Measurements from ENCODE around the gene MLX. TPM values are rescaled to one million over a fixed set of nuclear protein-coding genes. Genes with fewer than 3 reads are reported as not detected.

MLX gene
- total RNA-seq, 1 experiment from 2014 or later: 45.3 TPM

- Histone ChIP-seq H3K4me2 (ENCODE audit: insufficient read depth, insufficient read length, low read length) (no peak overlapping the region), H3K23me2 (ENCODE audit: insufficient read length, low read depth, low read length, poor library complexity, severe bottlenecking) (peaks cover 3% of the 10 kb centered on the region), H4K5ac (ENCODE audit: insufficient read length, low read depth, low read length) (no peak overlapping the region), H3K9ac (ENCODE audit: extremely low read depth, insufficient read length, low read length) (no peak overlapping the region), H3K4me1 (ENCODE audit: insufficient read depth, low read length) (no peaks in the 10 kb centered on the region), H3K56ac (ENCODE audit: insufficient read length, low read depth, low read length) (no peak overlapping the region), H3K9me3 (ENCODE audit: control insufficient read depth, low read depth, low read length) (no peaks in the 10 kb centered on the region), H2BK20ac (ENCODE audit: low read depth, low read length, poor library complexity, severe bottlenecking) (no peak overlapping the region), H3K79me2 (ENCODE audit: insufficient read depth, low read length) (no peaks in the 10 kb centered on the region), H3K23ac (ENCODE audit: insufficient read length, low read depth, low read length) (no peak overlapping the region), H4K91ac (ENCODE audit: insufficient read length, low read depth, low read length) (no peak overlapping the region), H2BK5ac (ENCODE audit: insufficient read length, low read length) (no peak overlapping the region), H2AK5ac (ENCODE audit: insufficient read length, low read length) (no peak overlapping the region), H4K20me1 (ENCODE audit: control insufficient read depth, insufficient read depth, insufficient read length) (no peaks in the 10 kb centered on the region), H3T11ph (ENCODE audit: low read length) (no peak overlapping the region), H3K4ac (ENCODE audit: low read depth, low read length) (no peak overlapping the region), H3K27ac (ENCODE audit: insufficient read length, low read depth, low read length) (no peak overlapping the region), H2BK12ac (ENCODE audit: insufficient read length, low read depth, low read length) (no peak overlapping the region), H2AFZ (ENCODE audit: low read length) (no peak overlapping the region), H2BK15ac (ENCODE audit: low read depth, low read length) (no peak overlapping the region), H3K79me1 (ENCODE audit: insufficient read depth, low read depth, low read length, poor library complexity, severe bottlenecking) (no peaks in the 10 kb centered on the region), H4K8ac (replicated peaks; ENCODE audit: insufficient read length, low read depth, low read length) (no peak overlapping the region), H3K18ac (ENCODE audit: insufficient read length, low read depth, low read length) (no peak overlapping the region), H2BK120ac (ENCODE audit: low read depth, low read length, poor library complexity, severe bottlenecking) (no peak overlapping the region), H3K27me3 (ENCODE audit: insufficient read depth, low read length) (no peaks in the 10 kb centered on the region), H3K14ac (ENCODE audit: insufficient read depth, low read length) (no peak overlapping the region)
- Mint-ChIP-seq H3K4me3 (peak overlapping the region in 1 of 2 experiments; percentile 46; a peak in 2 of 5 replicates), H3K36me3 (ENCODE audit: insufficient read depth in 1 of 3, low read depth in 3 of 3) (no peaks in the 10 kb centered on the region; a peak in 2 of 7 replicates), H3K4me1 (peaks cover 8 to 15% of the 10 kb centered on the region in 2 experiments), H3K27ac (no peak overlapping the region), H3K27me3 (ENCODE audit: low read depth) (peaks cover 48% of the 10 kb centered on the region), H3K9me3 (0 out of 5 replicates have a peak, but pooled peaks cover 0 to 3% of the 10 kb centered on the region in 2 experiments)
- no peak for DNase-seq
- TF ChIP-seq, protein P1, sequence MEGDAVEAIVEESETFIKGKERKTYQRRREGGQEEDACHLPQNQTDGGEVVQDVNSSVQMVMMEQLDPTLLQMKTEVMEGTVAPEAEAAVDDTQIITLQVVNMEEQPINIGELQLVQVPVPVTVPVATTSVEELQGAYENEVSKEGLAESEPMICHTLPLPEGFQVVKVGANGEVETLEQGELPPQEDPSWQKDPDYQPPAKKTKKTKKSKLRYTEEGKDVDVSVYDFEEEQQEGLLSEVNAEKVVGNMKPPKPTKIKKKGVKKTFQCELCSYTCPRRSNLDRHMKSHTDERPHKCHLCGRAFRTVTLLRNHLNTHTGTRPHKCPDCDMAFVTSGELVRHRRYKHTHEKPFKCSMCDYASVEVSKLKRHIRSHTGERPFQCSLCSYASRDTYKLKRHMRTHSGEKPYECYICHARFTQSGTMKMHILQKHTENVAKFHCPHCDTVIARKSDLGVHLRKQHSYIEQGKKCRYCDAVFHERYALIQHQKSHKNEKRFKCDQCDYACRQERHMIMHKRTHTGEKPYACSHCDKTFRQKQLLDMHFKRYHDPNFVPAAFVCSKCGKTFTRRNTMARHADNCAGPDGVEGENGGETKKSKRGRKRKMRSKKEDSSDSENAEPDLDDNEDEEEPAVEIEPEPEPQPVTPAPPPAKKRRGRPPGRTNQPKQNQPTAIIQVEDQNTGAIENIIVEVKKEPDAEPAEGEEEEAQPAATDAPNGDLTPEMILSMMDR (conservative IDR thresholded peaks at IDR 0.05): no peak
- WGBS (ENCODE audit: extremely low coverage, insufficient read length, low lambda C conversion rate): no CpG with 5 or more reads among the region's 2 CpGs
Measured at GRCh38 chr17:42530952-42531454, 35.9 kb upstream of the MLX start.
